SIG-M5 (cell line): ENCODE data around the gene ISM2.
"Not testable (repeated sequence)": the region's sequence is repeated elsewhere in the genome, so short reads cannot be mapped to it uniquely, and the experiment has no call there.

ENCODE experiments used
- DNase-seq: peaks from one replicate; lab custom pipeline; 2025; lab: John Stamatoyannopoulos, UW

ISM2 gene

DNA sequence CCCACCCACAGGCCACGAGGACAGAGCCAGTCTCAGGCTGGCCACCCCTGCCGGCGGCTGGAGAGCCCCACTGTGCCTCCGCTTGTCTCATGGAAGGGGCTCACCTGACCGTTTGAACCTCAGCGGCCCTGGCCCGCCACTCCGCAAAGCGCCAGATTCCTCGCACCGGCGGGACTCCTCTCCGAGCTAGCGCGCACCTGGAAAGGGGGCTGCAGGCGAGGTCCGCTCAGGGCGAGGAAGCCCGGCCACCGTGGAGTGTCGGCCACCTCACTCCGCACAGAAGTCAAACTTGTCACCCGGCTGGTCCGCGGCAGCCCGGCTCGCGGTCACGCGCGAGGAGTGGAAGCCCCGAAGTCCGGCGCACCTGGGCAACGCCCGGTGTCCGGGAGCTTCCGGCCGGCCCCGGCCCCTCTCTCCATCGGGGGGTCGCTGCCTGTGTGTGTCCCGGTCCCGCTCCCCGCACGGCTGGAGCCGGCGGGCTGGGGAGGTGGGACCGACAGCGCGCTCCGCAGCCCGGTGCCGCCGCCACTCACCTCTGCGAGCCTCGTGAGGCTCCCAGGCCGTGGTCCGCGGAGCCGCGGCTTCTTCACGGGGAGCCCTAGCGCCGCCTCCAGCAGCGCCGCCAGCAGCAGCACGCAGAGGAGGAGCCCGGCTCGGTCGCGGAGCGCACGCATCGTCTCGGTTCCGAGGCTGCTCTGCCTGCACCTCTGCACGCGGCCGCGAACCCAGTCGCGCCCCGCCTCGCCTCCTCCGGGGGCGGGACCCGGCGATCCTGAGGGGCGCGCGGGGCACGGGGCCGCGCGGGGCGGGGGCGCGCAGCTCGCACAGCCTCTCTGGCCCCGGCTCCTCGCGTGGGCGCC lies at the start of gene ISM2:
Gene ISM2 (minus strand): TSS at position 697 of the 860 bp plus-strand sequence. CDS start 23 bp downstream, at position 674.
- DNase-seq, result no peak

DNA sequence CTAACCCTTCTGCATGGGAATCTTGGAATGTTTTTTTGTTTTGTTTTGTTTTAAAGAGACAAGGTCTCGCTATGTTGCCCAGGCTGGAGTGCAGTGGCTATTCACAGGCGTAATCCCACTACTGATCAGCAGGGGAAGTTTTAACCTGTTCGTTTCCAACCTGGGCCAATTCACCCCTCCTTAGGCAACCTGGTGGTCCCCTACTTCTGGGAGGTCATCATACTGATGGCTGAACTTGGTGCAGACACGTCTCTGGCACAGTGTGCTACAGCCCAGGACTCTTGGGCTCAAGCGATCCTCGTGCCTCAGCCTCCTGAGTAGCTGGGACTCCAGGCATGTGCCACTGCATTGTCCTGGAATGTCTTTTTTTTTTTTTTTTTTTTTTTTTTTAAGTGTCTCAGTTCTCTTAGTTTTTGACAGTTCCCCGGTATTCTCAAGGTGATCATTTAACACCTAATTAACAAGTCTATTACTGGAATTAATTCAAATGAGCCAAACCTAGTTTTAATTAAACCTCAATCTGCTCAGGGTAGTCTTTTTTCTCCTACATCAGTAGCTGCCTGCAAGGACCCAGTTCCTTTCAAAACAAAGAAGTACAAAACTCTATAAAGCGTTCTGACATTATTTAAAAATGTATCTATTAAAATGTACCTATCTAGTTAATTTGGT lies 49.0 kb upstream of the ISM2 start:
- no peak for DNase-seq

DNA sequence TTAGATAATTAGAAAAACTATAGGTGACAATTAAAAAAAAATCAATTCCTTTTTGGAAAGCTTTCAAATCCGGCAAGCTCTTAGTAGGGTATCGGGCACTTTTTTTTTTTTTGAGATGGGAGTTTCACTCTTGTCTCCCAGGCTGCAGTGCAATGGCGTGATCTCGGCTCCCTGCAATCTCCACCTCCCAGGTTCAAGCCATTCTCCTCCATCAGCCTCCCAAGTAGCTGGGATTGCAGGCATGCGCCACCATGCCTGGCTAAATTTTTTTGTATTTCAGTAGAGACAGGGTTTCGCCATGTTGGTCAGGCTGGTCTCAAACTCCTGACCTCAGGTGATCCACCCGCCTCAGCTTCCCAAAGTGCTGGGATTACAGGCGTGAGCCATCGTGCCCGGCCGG lies 46.6 kb upstream of the ISM2 start:
- not testable (repeated sequence) for DNase-seq

DNA sequence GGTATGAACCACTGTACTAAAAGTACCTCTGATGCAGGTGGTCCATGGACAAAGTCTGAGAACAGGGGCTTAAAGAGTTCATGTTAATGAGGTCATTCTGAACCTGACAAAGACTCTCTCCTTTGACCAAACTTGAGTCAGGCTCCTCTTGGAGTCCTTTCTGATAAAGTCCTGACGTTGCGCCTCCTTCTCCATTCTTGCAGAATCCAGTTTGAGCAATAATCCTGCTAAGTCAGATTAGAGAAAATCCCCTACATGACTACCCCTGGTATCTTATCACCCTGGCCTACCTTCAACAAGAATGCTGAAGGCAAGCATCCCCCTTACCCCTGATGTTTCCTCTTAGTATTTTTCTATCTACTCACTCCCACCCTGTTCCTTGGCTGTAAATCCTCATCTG lies 46.0 kb upstream of the ISM2 start:
- DNase-seq, result no peak

DNA sequence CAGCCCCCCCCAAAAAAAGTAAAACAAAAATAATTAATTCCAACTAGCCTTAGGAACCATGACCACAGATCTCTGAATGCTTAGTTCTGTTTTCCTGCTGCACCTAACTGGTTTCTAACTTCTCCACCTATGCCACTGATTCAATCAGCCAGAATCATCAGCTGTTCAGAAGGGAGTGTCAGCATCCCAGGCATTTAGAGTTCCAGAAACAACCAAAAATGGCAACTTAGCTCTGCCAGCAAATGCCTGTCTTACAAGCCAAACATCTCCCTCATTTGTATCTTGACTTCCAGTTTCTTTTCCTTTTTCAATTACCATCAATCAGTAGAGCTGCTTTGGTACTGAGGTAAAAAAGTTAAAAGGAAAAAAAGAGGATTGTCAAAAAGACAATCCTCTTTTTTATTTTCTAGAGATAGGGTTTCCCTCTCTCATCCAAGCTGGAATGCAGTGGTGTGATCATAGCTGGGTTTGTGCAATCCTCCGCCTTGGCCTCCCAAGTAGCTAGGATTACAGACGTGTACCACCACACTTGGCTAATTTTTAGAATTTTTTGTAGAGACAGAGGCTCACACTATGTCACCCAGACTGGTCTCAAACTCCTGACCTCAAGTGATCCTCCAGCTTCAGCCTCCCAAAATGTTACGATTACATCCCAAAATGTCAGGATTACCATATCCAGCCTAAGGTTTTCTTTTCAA lies 45.2 kb upstream of the ISM2 start:
- no peak for DNase-seq

DNA sequence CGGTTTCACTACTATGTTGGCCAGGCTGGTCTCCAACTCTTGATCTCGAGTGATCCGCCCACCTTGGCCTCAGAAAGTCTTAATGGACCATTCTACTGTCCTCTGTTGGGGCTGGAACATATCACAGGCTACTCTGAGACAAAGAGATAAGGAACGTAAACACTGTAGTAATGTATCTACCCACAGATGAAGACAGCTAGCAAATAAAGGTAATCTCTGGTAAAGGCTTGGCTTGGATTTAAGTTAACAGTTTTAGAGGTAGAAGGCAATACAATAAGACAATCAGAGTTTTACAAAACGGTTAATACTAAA lies 44.6 kb upstream of the ISM2 start:
- DNase-seq, result no peak

DNA sequence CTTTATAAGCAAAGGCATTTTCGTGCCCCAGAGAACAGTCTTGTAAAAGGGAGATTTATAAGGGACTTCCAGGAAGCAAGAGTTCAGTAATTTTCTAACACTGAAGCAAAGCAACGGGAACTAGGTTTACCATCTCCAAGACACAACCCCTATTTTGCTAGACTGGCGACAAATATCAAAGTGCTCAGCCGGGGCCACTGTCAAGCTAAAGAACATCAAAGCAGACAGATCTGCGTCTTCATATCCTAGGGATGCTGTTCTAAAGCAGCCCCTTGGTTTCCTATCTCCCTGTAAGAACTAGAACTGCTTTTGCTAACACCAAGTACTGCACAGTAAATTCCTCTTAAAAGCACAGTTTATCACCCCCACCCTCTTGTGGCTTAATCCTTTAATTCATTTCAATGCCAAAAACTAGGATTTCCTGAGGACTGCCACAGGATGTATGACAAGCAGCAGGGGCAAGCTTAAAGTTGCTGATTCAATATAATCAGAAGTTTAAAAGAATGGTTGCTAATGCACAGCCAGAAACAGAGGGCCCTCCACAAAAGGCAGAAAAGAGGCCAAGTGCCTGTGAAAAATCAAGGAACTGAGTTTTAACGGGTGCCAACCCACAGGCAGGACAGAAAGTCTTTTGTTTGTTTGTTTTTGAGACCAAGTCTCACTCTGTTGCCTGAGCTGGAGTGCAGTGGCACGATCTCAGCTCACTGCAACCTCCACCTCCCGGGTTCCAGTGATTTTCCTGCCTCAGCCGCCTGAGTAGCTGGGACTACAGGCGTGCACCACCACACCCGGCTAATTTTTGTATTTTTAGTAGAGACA lies 44.0 kb upstream of the ISM2 start:
- DNase-seq, result no peak

DNA sequence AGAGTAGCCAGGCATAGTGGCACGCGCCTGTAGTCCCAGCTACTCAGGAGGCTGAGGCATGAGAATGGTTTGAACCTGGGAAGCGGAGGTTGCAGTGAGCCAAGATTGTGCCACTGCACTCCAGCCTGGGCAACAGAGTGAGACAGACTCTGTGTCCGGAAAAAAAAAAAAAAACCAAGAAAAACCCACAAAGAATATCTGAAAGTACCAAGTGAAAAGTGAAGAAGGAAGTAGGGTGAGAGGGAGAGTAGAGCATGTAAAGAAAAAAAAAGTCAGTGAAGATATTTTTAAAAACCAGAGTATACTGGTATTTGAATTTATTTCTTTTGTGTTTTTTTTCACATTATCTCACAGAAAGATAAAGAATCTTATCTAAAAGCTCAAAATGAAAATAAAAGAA lies 43.3 kb upstream of the ISM2 start:
- DNase-seq, result no peak

DNA sequence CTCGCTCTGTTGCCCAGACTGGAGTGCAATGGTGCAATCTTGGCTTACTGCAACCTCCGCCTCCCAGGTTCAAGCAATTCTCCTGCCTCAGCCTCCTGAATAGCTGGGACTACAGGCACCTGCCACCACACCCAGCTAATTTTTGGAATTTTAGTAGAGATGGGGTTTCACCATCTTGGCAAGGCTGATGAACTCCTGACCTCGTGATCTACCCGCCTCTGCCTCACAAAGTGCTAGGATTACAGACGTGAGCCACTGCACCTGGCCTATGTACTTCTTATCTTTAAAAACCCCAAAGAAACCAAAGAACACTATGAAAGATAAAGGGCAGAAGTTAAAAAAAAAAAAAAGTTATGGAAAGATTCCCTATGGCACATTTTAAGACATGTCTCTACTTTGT lies 38.3 kb upstream of the ISM2 start:
- not testable (repeated sequence) for DNase-seq

DNA sequence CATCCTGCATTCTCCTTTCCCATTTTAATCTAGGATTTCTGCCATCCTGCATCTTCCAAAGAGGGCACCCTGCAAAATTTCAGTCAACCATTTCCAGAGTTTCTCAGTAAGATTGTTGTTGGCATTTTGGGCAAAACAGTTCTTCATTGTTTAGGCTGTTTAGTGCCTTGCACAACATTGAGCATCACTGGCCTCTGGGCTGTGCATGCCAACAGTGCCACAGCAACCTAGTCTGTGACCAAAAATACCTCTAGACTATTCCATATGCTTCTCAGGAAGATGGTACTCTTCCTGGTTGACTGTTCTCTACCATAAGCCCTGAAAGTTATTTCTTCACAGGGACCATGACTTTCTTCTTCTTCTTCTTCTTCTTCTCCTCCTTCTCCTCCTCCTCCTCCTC lies 32.5 kb upstream of the ISM2 start:
- no peak for DNase-seq

DNA sequence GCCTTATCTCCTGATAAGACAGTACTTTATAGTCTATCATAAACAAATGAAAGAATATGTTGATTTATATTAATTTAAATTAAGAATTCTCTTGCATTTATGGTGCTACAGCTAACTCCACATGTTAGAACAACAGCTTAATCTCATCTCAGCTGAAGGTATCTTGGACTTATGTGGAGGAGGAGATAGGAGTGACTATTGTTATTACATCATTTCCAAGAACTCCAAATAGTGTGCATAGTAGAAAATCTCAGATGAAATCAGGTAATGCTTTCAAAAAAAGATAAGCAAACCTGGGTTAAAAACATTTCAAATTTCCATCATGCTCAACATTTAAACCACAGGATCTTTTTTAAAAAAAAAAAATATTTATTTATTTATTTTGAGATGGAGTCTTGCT lies 31.3 kb upstream of the ISM2 start:
- DNase-seq, result no peak

DNA sequence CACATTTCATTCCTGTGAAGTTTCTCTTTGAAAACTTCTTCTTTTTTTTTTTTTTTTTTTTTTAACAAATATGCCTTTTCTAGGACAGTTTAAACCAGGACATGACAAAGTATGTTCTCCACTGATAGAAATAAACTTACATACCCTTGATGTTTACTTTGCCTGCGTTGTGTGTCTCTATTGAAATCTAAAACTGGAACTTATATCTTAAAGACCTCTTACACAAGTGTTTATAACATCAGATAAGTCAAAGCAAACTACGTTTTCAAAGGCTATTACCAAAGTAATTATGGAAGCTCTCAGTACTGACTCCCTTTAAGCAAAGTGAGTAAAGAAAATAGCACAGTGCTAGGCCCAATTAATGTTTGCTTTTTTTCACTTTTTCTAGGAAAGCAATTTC lies 30.6 kb upstream of the ISM2 start:
- no peak for DNase-seq

DNA sequence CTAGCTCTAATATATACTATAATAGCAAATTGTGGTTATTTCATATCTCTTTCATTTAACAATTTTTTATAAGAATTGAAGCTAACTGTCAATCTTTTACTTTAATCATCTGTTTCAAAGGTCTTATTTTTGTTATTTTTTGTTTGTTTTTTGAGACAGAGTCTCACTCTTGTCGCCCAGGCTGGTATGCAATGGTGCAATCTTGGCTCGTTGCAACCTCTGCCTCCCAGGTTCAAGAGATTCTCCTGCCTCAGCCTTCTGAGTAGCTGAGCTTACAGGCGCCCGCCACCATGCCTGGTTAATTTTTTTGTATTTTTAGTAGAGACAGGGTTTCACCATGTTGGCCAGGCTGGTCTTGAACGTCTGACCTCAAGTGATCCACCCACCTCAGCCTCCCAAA lies 30.1 kb upstream of the ISM2 start:
- not testable (repeated sequence) for DNase-seq

DNA sequence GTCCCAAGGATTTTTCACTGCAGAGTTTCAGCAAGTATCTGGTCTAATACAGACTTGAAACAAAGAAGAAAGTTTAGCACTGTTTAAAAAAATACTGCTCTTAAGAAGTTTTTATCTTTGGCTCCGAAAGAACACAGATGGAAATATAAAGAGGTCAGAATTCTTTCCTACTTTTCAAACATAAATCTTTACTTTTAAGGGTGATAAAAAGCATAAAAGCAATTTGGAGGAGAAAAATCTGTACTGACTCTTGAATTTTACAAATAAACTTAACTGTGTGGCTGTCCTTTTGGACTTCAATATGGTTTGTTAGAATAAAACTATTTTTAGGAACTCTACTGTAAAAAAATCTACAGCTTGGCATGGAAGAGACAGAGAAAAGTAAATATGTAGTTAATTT lies 27.6 kb upstream of the ISM2 start:
- DNase-seq, result no peak

DNA sequence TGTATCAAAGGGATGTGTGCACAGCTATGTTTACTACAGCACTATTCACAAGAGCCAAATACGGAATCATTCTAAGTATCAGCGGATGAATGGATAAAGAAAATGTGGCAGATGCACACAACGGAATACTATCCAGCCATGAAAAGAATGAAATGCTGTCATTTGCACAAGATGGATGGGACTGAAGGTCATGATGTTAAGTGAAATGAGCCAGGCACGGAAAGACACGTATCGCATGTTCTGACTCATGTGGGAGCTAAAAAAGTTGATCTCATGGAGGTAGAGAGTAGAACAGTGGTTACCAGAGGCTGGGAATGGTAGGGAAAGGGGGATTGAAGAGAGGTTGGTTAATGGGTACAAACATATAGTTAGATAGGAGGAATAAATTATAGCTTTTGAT lies 25.9 kb upstream of the ISM2 start:
- DNase-seq, result no peak

DNA sequence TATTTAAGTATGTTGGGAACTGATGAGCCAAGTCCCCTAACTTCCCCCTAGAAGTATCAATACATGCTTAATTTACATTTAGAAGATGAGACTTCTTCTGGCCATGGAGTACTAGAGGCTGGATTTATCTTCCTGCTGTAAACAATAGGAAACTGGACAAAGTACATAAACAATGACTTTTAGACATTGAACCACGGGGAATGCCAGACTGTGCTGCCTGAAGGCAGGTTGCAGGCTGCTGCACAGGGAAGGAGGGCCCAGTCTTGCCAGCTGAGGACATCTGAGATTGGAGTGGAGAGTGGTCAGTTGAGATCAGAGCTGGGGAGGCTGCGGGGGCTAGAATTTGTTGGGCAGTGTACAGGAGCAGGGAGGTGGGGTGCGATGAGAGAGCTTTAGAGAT lies 24.5 kb upstream of the ISM2 start:
- DNase-seq, result no peak

DNA sequence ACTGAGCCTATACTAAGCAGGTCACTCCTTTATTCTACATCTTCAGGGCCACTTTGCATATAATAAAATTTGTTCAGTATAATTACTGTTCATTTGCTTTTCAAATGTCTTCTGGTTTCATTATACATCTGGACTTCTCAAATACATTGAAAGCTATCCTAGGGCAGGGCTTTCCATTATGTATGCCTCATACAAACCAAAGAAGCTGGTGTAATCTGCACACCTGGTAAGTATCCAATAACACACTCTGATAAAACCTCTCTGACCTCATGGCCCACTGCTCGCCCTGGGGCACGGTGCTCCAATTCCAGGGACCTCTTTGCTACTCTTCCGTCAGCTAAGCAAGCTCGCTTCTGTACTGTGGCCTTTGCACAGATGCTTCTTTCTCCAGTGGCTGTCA lies 21.9 kb upstream of the ISM2 start:
- no peak for DNase-seq

DNA sequence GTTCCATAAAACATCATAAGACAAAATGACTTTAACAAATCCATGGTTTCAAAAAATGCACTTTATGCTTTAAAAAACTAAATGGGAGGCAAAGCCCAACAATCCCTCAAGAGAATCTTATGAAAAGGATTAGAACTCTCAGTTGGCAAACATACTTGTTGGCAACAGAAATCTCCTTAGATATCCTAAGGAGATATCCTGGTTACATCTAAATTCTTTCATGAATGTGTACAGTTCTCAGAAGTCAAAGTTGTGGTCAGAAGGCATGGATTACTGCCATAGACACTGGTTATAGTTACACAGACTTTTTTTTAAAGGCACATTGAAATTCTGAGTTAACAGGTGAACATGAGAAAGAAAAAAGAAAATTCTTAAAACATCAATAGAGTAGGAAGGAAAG lies 17.5 kb upstream of the ISM2 start:
- no peak for DNase-seq

DNA sequence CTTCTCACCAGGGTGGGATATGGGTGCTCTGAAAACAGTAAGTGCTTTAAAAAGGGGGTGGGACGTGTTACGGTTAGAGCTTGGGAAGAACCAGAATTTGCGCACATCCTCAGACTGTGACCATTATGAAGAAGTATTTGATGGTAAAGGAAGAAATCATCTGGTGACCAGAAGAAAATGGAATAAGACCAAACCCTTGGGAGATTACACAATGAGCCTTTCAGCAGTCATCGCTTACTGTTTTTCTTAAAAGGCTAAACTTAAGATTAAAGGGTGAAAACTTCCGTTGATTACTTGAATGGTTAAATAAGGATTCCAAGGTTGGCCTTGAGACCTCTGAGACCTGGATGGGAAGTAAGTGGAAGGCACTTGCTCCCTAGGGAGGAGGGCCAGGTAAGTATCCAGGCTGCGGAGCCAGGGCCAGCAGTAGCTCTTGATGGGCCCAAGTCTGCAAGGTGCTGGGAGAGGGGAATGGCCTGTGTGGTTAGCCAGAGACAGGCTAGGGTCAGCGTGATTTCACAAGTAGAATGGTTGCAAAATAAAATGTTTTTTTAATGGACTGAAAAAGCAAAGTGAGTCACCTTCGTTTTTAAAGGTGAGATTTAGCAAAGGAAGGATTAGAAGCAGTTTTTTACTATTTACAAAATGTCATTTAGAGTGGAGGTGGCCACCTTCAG lies 13.0 kb upstream of the ISM2 start:
- no peak for DNase-seq

DNA sequence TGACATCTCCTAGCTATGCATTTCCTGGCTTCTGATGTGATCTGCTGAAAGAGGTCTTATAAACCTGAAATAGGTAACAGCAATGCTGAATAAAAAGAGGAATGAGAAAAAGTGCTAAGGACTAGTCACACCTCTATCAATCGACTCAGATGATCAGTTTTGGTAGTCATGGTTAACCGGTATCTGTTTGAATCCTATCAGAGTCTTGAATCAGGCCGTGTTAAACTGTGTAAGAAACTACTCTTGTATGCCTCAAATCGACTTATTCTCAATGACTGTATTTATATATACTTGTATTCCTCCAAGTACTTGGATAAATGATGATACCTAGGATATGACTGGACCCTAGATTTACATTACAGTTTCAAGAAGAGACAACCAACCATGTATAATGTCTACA lies 10.8 kb upstream of the ISM2 start:
- DNase-seq, result no peak

DNA sequence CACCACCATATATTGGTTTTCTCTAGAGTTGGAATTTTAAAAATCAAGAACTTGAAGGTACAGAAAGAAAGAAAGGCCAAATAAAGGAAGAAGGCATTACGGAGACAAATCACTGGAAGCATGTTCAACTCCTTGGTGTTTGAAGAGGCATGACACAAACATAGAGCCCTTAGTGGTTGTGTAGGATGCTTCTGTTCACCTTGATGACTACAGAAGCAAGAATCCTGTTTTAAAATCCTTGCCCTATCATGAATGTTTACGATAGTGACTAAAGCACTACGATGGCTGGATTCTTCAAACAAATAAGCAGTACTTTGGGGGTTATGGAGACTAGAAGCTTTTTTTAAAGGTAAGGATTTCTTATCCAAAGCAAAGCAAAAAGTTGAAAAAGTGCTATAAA lies 10.3 kb upstream of the ISM2 start:
- DNase-seq, result no peak

DNA sequence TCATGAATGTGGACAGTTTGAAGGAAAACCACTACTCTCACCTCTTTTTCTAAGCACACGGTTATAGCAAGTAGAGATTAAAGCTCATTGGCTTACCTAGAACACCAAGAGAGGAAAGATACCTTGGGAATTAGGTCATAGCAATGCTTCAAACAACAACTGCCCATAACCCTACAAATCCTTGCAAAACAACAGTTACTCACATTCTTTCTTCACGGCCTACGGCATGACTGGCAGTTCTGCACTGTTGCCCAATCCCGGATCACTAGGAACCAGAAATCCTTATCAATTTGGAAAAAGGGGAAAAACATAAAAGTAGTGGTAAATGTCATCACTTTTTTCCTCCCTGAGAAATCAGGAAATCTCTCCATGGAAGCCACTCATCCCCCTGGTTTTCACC lies 9.6 kb upstream of the ISM2 start:
- no peak for DNase-seq
